GM18861 (cell line): ENCODE results near the gene ECE1.

Source experiments
- ATAC-seq: cut with Tn5 transposase; IDR thresholded peaks from one replicate; pipeline ENCODE4 v1.9.1; 2021; ENCODE audit not compliant: unreplicated experiment

ECE1 gene

GRCh38 chr1:21308847-21309652 is 18.8 kb upstream of the ECE1 start:
- ATAC-seq, result no peak

GRCh38 chr1:21308330-21308729 is 18.1 kb upstream of the ECE1 start:
- ATAC-seq, result no peak

GRCh38 chr1:21307663-21308305 is 17.5 kb upstream of the ECE1 start:
- no peak for ATAC-seq

GRCh38 chr1:21307210-21307609 is 16.9 kb upstream of the ECE1 start:
- no peak for ATAC-seq

- no peak for ATAC-seq
These were observed 15.6 kb upstream of the ECE1 start for GRCh38 chr1:21305900-21306189.

- no peak for ATAC-seq
These were observed 15.1 kb upstream of the ECE1 start for GRCh38 chr1:21305155-21305899.

GRCh38 chr1:21304488-21304887 is 14.2 kb upstream of the ECE1 start:
- ATAC-seq, result no peak

GRCh38 chr1:21302747-21303715 is 12.8 kb upstream of the ECE1 start:
- no peak for ATAC-seq

- ATAC-seq, result no peak
These were observed 11.7 kb upstream of the ECE1 start for GRCh38 chr1:21301794-21302440.

GRCh38 chr1:21300774-21301173 is 10.5 kb upstream of the ECE1 start:
- ATAC-seq, result no peak

GRCh38 chr1:21299780-21300395 is 9.6 kb upstream of the ECE1 start:
- ATAC-seq, result no peak

GRCh38 chr1:21298981-21299391 is 8.7 kb upstream of the ECE1 start:
- ATAC-seq, result no peak

- ATAC-seq, result no peak
These were observed 7.7 kb upstream of the ECE1 start for GRCh38 chr1:21297975-21298374.

- ATAC-seq, result no peak
These were observed 6.5 kb upstream of the ECE1 start for GRCh38 chr1:21296509-21297354.

GRCh38 chr1:21295545-21295944 is 5.3 kb upstream of the ECE1 start:
- ATAC-seq, result no peak

GRCh38 chr1:21295002-21295401 is 4.7 kb upstream of the ECE1 start:
- peak; percentile 13 for ATAC-seq

- ATAC-seq, result peak; percentile 46
These were observed 4.2 kb upstream of the ECE1 start for GRCh38 chr1:21294266-21294989.

- peak; percentile 23 for ATAC-seq
These were observed 3.4 kb upstream of the ECE1 start for GRCh38 chr1:21293537-21294265.
